A549 (cell line): ENCODE measurements around the gene PDE8A. TPM values are rescaled to one million over a fixed set of nuclear protein-coding genes. Genes with fewer than 3 reads are reported as not detected.

Source experiments
- ATAC-seq, 2 experiments: fragments of 200-7000 bp in 1 of 2; fragments of >200 bp in 1 of 2; cut with Nextera tagmentation in 1 of 2; cut with Tn5 transposase in 1 of 2; 3 replicates each; pipeline versions ENCODE4 v1.8.0 to v1.9.1; 2018 to 2020; ENCODE audit warnings: mild to moderate bottlenecking in 1 of 2, moderate library complexity in 1 of 2
- CTCF ChIA-PET: fragments of 300-600 bp; sonication (Branson Sonifier 250); formaldehyde crosslinking; extraction: SDS; loops from one replicate; lab custom pipeline; 2021; ENCODE audit warnings: antibody characterized with exemption, inconsistent platforms; lab: Yijun Ruan, JAX
- POLR2A ChIA-PET: fragments of 350-600 bp; formaldehyde crosslinking; extraction: SDS; loops from one replicate; lab custom pipeline; 2021; ENCODE audit warnings: antibody characterized with exemption, inconsistent platforms; lab: Yijun Ruan, JAX
- DNase-seq, 2 experiments: peaks; one replicate each; pipeline versions ENCODE4 v3.0.0 to v3.0.0-alpha.2; 2011 to 2016; ENCODE audit warnings: low read depth in 1 of 2, low spot score in 1 of 2
- FAIRE-seq: peaks from 2 replicates; lab custom pipeline; 2011; peaks lifted over from hg19 to GRCh38; lab: Jason Lieb, UNC
- H3K27ac ChIP-seq, 2 experiments: fragments of >200 bp; sonication (Bioruptor Twin); formaldehyde crosslinking; 3 replicates each; pipeline ENCODE4 v1.5.1; 2016 to 2017
- H3K4me1 ChIP-seq: fragments of >200 bp; sonication (Bioruptor Twin); formaldehyde crosslinking; 3 replicates; pipeline ENCODE4 v1.6.1; 2016
- H3K4me2 ChIP-seq: fragments of >200 bp; sonication (Bioruptor Twin); formaldehyde crosslinking; 3 replicates; pipeline ENCODE4 v1.6.1; 2016
- H3K4me3 ChIP-seq: fragments of >200 bp; sonication (Bioruptor Twin); formaldehyde crosslinking; 3 replicates; pipeline ENCODE4 v1.5.1; 2016
- H3K9me3 ChIP-seq: fragments of >200 bp; sonication (Bioruptor Twin); formaldehyde crosslinking; 3 replicates; pipeline ENCODE4 v1.6.1; 2016
- BHLHE40 ChIP-seq: IDR thresholded peaks from 2 replicates; pipeline ENCODE4 v1.6.1; 2012; ENCODE audit warnings: low read depth, low read length, inconsistent platforms
- CBX8 ChIP-seq: fragments of 200-600 bp; sonication (generic); IDR thresholded peaks from 2 replicates; pipeline ENCODE4 v1.6.1; 2016
- CHD2 ChIP-seq: fragments of 150-350 bp; IDR thresholded peaks from 2 replicates; pipeline ENCODE4 v1.6.1; 2014; ENCODE audit warnings: low read length; ENCODE audit not compliant: partially characterized antibody
- CHD4 ChIP-seq: fragments of 200-600 bp; sonication (generic); IDR thresholded peaks from 2 replicates; pipeline ENCODE4 v1.6.1; 2016; ENCODE audit warnings: antibody characterized with exemption, mild to moderate bottlenecking, borderline replicate concordance
- EHF ChIP-seq: fragments of 250-450 bp; sonication (Bioruptor Pico); IDR thresholded peaks from 2 replicates; pipeline ENCODE4 v1.5.0; 2020; ENCODE audit warnings: mild to moderate bottlenecking
- EHMT2 ChIP-seq: fragments of 200-600 bp; sonication (generic); IDR thresholded peaks from 2 replicates; pipeline ENCODE4 v1.6.1; 2016; ENCODE audit warnings: antibody characterized with exemption, low read depth, mild to moderate bottlenecking, moderate library complexity
- ESRRA ChIP-seq: fragments of 150-350 bp; IDR thresholded peaks from 2 replicates; pipeline ENCODE4 v1.6.1; 2014; ENCODE audit warnings: mild to moderate bottlenecking, low read length, borderline replicate concordance
- FOSB ChIP-seq: fragments of 250-450 bp; sonication (Bioruptor Pico); IDR thresholded peaks from 2 replicates; pipeline ENCODE4 v1.5.0; 2020; ENCODE audit warnings: mild to moderate bottlenecking, moderate library complexity
- FOSL2 ChIP-seq, 2 experiments: fragments of 450-650 bp in 1 of 2; fragments of >200 bp in 1 of 2; sonication (Bioruptor Twin) in 1 of 2; formaldehyde crosslinking; IDR thresholded peaks; 2 replicates each; pipeline versions ENCODE4 v1.5.0 to v1.6.1; 2016 to 2020; ENCODE audit warnings: mild to moderate bottlenecking in 1 of 2, moderate library complexity in 1 of 2
- FOXS1 ChIP-seq: fragments of 250-450 bp; sonication (Bioruptor Pico); IDR thresholded peaks from 2 replicates; pipeline ENCODE4 v1.5.0; 2020; ENCODE audit warnings: mild to moderate bottlenecking, moderate library complexity
- GATA3 ChIP-seq: IDR thresholded peaks from 2 replicates; pipeline ENCODE4 v1.6.1; 2012; ENCODE audit warnings: borderline replicate concordance
- HDAC2 ChIP-seq: fragments of 200-600 bp; sonication (generic); IDR thresholded peaks from 2 replicates; pipeline ENCODE4 v1.6.1; 2016
- HOXB13 ChIP-seq: fragments of 250-450 bp; sonication (Bioruptor Pico); IDR thresholded peaks from 2 replicates; pipeline ENCODE4 v1.5.0; 2020; ENCODE audit warnings: low read depth, mild to moderate bottlenecking, moderate library complexity
- HOXB5 ChIP-seq: fragments of 250-450 bp; sonication (Bioruptor Pico); IDR thresholded peaks from 2 replicates; pipeline ENCODE4 v1.5.0; 2020; ENCODE audit warnings: mild to moderate bottlenecking, moderate library complexity
- JUN ChIP-seq, 2 experiments: fragments of >200 bp; sonication (Bioruptor Twin); formaldehyde crosslinking; IDR thresholded peaks; 2 replicates in 1 of 2; 3 replicates in 1 of 2; pipeline ENCODE4 v1.6.1; 2016 to 2017
- MAFK ChIP-seq: fragments of 450-650 bp; IDR thresholded peaks from 2 replicates; pipeline ENCODE4 v1.6.1; 2014; ENCODE audit not compliant: partially characterized antibody
- MAZ ChIP-seq: fragments of 150-350 bp; IDR thresholded peaks from 2 replicates; pipeline ENCODE4 v1.6.1; 2014; ENCODE audit warnings: antibody characterized with exemption, low read depth, low read length, borderline replicate concordance
- NPAS2 ChIP-seq: fragments of 250-450 bp; sonication (Bioruptor Pico); IDR thresholded peaks from 2 replicates; pipeline ENCODE4 v1.8.0; 2022; ENCODE audit warnings: mild to moderate bottlenecking, moderate library complexity, borderline replicate concordance
- NR3C1 ChIP-seq: fragments of >200 bp; sonication (Bioruptor Twin); formaldehyde crosslinking; IDR thresholded peaks from 3 replicates; pipeline ENCODE4 v1.6.1; 2017
- POLR2AphosphoS2 ChIP-seq: conservative IDR thresholded peaks from 2 replicates; pipeline ENCODE4 v1.6.1; 2012; ENCODE audit warnings: low read length, improper control_type of control experiment, inconsistent platforms
- SREBF2 ChIP-seq: fragments of 450-650 bp; IDR thresholded peaks from 2 replicates; pipeline ENCODE4 v1.6.1; 2014; ENCODE audit warnings: mild to moderate bottlenecking, moderate library complexity
- TP53 ChIP-seq: fragments of 250-450 bp; sonication (Bioruptor Pico); IDR thresholded peaks from 2 replicates; pipeline ENCODE4 v1.5.0; 2021; ENCODE audit warnings: mild to moderate bottlenecking, moderate library complexity
- ZC3H11A ChIP-seq: fragments of 450-650 bp; IDR thresholded peaks from 2 replicates; pipeline ENCODE4 v1.6.1; 2014; ENCODE audit warnings: antibody characterized with exemption, mild to moderate bottlenecking
- ZNF302 ChIP-seq: fragments of 250-450 bp; sonication (Bioruptor Pico); IDR thresholded peaks from 2 replicates; pipeline ENCODE4 v1.9.0; 2021; ENCODE audit warnings: inconsistent platforms, mild to moderate bottlenecking, moderate library complexity
- WGBS: methylation state at CpG from one replicate; pipeline ENCODE4 v1.1.6; 2017; ENCODE audit errors: missing lambda C conversion rate; 5-methylcytosine and 5-hydroxymethylcytosine counted together
- polyA plus RNA-seq, 4 experiments: library from polyadenylated mRNA; depleted of rRNA in 3 of 4; stranded (reverse); fragments of >200 nt; fragmentation: RNase III in 1 of 4; extraction: RNeasy Plus Mini Kit Qiagen cat#74134 plus additional on column Dnase treatment in 1 of 4; gene quantifications; 2 replicates in 3 of 4; 3 replicates in 1 of 4; pipeline ENCODE4 v1.2.3, GENCODE V29; 2011 to 2017
- TF ChIP-seq, protein P1 (sequence below): fragments of 150-350 bp; IDR thresholded peaks from 2 replicates; pipeline ENCODE4 v1.6.1; 2014; ENCODE audit warnings: low read depth, mild to moderate bottlenecking, low read length
- TF ChIP-seq, protein P2 (sequence below): fragments of 200-600 bp; sonication (generic); IDR thresholded peaks from 2 replicates; pipeline ENCODE4 v1.6.1; 2016; ENCODE audit warnings: antibody characterized with exemption, mild to moderate bottlenecking, moderate library complexity
- TF ChIP-seq, protein P3 (sequence below): IDR thresholded peaks from 2 replicates; pipeline ENCODE4 v1.6.1; 2012

Gene PDE8A
- polyA plus RNA-seq, 2 of the 4 experiments (the other 2 are of a cell fraction), result 45.3 to 204 TPM

DNA sequence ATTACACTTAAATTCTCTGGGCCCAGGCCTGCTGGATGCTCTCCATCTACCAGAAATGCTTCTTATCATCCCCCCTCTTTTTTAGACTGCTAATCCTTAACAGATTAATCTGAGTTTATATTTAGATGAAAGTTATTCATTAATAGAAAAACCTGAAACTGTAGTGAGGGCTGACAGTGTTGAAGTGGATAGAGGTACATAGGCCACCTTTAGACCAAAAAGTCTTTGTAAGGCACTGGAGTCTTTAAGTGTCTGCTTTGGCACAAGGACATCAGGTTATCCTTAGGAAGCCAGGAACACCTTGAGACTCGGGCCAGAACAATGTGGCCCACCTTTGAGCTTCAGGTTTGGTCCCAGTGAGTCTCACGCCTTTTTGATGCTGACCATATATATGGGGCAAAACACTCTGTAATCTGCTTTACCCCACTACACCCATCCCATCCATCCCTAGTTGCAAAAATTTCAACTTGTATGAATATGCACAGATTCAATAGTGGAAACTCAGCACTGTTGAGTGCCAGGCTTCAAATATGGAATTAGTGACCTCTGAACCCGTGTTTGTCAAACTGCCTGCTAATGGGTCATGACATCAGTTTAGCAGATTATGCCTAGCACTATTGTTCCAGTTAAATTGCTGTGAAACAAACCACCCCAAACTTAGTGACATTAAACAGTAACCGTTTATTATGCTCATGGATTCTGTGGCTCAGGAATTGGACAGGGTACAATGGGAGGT lies 44.0 kb downstream of the PDE8A start:
- WGBS, result 64% methylated on average over 4 of the region's 4 CpGs
- CTCF ChIA-PET, result interaction anchor here (6.9 kb wide), 1 partner anchor 19 kb away, joined by 28 read pairs; no protein-coding TSS in a partner anchor

DNA sequence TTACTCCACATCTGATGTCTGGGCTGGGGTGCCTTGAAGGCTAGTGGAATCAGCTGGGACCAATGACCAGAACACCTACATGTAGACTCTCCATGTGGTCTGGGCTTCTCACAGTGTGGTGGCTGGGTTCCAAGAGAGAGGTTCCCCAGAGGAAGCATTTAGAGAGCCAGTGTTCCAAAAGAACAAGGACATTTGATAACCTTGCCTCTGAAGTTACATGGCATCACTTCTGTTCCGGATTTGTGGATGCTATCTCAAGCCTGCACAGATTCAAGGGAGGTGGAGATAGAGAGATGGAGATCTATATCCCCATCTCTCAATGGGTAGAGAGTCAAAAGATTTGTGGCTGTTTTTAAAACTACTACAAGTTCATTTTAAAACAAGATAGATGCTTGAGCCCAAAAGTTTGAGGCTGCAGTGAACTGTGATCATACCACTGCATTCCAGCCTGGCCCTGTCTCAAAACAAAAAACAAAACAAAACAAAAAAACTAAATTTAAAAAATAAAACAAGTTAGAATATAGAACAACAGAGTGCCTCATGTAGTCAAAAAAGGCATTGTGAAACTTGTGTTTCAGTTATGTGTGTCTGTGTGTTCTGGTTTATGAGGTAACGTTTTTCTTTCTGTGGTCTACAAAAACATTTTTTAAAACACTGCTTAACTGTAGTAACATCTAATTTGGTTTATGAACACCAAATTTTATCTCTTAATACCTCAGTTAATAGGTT lies 44.8 kb downstream of the PDE8A start:
- H3K4me3 ChIP-seq, result no peak overlapping the region
- no peaks in the 10 kb centered on the region for H3K9me3 ChIP-seq
- DNase-seq (no peak), ATAC-seq (peak in 1 of 2 experiments; percentile 7; a peak in 1 of 6 replicates), FAIRE-seq (no peak)
- ChIA-PET POLR2A (no interaction called here), CTCF (interaction anchor here (6.9 kb wide), 1 partner anchor 18 kb away, joined by 28 read pairs; no protein-coding TSS in a partner anchor)
- TF ChIP-seq GATA3, result no peak
- TF ChIP-seq EHF, result no peak
- TF ChIP-seq CHD4, result no peak
- no peak for TF ChIP-seq HOXB13
- TF ChIP-seq, protein P1, sequence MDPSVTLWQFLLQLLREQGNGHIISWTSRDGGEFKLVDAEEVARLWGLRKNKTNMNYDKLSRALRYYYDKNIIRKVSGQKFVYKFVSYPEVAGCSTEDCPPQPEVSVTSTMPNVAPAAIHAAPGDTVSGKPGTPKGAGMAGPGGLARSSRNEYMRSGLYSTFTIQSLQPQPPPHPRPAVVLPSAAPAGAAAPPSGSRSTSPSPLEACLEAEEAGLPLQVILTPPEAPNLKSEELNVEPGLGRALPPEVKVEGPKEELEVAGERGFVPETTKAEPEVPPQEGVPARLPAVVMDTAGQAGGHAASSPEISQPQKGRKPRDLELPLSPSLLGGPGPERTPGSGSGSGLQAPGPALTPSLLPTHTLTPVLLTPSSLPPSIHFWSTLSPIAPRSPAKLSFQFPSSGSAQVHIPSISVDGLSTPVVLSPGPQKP, result no peak
- TF ChIP-seq ZNF302 (CRISPR knock-in tag), result no peak
- no peak for TF ChIP-seq ZC3H11A
- TF ChIP-seq FOXS1 (CRISPR knock-in tag), result no peak
- TF ChIP-seq MAZ, result no peak
- no peak for TF ChIP-seq POLR2AphosphoS2
- TF ChIP-seq MAFK, result no peak
- TF ChIP-seq CHD2, result no peak
- no peak for TF ChIP-seq FOSB (CRISPR knock-in tag)
- 62% methylated on average over 2 of the region's 2 CpGs for WGBS
- H3K27ac ChIP-seq, result peak overlapping the region; percentile 49 to 66; a peak in 5 of 6 replicates
- peak overlapping the region; percentile 73 for H3K4me2 ChIP-seq
- H3K4me1 ChIP-seq, result peaks cover 89% of the 10 kb centered on the region

More for the DNA sequence above, 44.0 kb downstream of the PDE8A start:
- POLR2A ChIA-PET, result no interaction called here
- no peak for DNase-seq
- Histone ChIP-seq H3K27ac (peak overlapping the region; percentile 49 to 66; a peak in 5 of 6 replicates), H3K4me2 (peak overlapping the region; percentile 73), H3K4me1 (peaks cover 83% of the 10 kb centered on the region), H3K9me3 (no peaks in the 10 kb centered on the region), H3K4me3 (no peak overlapping the region)
- TF ChIP-seq NPAS2 (no peak), EHMT2 (no peak)
- FAIRE-seq, result no peak
- ATAC-seq, result peak in 1 of 2 experiments; percentile 12; a peak in 2 of 6 replicates

DNA sequence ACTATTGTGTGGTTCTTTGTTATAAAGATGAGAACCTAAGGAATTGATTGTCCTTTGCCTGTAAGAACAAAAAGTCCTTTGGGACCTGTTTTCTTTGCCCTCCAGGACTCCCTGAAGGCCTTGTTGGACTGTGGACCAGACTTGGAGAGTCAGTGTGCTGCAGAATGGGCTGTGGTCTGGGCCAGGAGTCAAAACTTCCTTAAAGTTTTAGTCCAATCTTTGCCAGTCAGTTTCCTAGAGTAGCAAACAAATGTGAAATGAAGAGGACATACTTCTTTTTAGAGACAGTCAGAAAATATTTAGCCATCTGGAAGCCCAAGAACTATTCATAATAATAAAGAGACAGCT lies 45.4 kb downstream of the PDE8A start:
- Histone ChIP-seq H3K4me3 (no peak overlapping the region), H3K9me3 (no peaks in the 10 kb centered on the region), H3K27ac (peak overlapping the region; percentile 49 to 59; a peak in 5 of 6 replicates), H3K4me2 (peak overlapping the region; percentile 73), H3K4me1 (peaks cover 91% of the 10 kb centered on the region)
- POLR2A ChIA-PET, result no interaction called here
- TF ChIP-seq FOSB (CRISPR knock-in tag), result no peak
- TF ChIP-seq ESRRA, result no peak
- TF ChIP-seq CBX8, result no peak
- no peak for TF ChIP-seq ZC3H11A
- no peak for TF ChIP-seq TP53 (CRISPR knock-in tag)
- no peak for TF ChIP-seq JUN (IDR thresholded peaks at IDR 0.05)
- TF ChIP-seq MAZ, result no peak
- TF ChIP-seq, protein P2, sequence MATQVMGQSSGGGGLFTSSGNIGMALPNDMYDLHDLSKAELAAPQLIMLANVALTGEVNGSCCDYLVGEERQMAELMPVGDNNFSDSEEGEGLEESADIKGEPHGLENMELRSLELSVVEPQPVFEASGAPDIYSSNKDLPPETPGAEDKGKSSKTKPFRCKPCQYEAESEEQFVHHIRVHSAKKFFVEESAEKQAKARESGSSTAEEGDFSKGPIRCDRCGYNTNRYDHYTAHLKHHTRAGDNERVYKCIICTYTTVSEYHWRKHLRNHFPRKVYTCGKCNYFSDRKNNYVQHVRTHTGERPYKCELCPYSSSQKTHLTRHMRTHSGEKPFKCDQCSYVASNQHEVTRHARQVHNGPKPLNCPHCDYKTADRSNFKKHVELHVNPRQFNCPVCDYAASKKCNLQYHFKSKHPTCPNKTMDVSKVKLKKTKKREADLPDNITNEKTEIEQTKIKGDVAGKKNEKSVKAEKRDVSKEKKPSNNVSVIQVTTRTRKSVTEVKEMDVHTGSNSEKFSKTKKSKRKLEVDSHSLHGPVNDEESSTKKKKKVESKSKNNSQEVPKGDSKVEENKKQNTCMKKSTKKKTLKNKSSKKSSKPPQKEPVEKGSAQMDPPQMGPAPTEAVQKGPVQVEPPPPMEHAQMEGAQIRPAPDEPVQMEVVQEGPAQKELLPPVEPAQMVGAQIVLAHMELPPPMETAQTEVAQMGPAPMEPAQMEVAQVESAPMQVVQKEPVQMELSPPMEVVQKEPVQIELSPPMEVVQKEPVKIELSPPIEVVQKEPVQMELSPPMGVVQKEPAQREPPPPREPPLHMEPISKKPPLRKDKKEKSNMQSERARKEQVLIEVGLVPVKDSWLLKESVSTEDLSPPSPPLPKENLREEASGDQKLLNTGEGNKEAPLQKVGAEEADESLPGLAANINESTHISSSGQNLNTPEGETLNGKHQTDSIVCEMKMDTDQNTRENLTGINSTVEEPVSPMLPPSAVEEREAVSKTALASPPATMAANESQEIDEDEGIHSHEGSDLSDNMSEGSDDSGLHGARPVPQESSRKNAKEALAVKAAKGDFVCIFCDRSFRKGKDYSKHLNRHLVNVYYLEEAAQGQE, result no peak
- TF ChIP-seq FOSL2 (IDR thresholded peaks at IDR 0.05), result no peak
- TF ChIP-seq FOSL2 (CRISPR knock-in tag; IDR thresholded peaks at IDR 0.05), result no peak
- TF ChIP-seq HDAC2, result no peak
- no peak for TF ChIP-seq BHLHE40
- TF ChIP-seq POLR2AphosphoS2, result no peak
- no peak for TF ChIP-seq NR3C1
- TF ChIP-seq CHD4, result no peak
- no peak for TF ChIP-seq HOXB5 (CRISPR knock-in tag)
- TF ChIP-seq, protein P3, sequence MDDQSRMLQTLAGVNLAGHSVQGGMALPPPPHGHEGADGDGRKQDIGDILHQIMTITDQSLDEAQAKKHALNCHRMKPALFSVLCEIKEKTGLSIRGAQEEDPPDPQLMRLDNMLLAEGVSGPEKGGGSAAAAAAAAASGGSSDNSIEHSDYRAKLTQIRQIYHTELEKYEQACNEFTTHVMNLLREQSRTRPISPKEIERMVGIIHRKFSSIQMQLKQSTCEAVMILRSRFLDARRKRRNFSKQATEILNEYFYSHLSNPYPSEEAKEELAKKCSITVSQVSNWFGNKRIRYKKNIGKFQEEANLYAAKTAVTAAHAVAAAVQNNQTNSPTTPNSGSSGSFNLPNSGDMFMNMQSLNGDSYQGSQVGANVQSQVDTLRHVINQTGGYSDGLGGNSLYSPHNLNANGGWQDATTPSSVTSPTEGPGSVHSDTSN, result no peak
- no peak for TF ChIP-seq SREBF2
- FAIRE-seq, result no peak
- DNase-seq, result no peak
- ATAC-seq, result peak in 1 of 2 experiments; percentile 12; a peak in 1 of 6 replicates
- CTCF ChIA-PET, result no interaction called here
